Measurements from ENCODE around the gene HMGCS1. TPM values are rescaled to one million over a fixed set of nuclear protein-coding genes. Genes with fewer than 3 reads are reported as not detected.

HMGCS1 gene
- total RNA-seq, 1 experiment from 2014 or later, result 52.8 TPM

Other genes with a start within 250 kb of the HMGCS1 start
- gene ZNF131, start 192.5 kb downstream of the HMGCS1 start, total RNA-seq (2021; ENCODE audit: unreplicated experiment), result 34.1 TPM
- 0.44 TPM for gene NIM1K, start 121.2 kb downstream of the HMGCS1 start, total RNA-seq (2021; ENCODE audit: unreplicated experiment)
- gene CCL28, start 99.0 kb upstream of the HMGCS1 start, total RNA-seq (2021; ENCODE audit: unreplicated experiment), result 0.25 TPM
- 17.5 TPM for gene TMEM267, start 170.5 kb upstream of the HMGCS1 start, total RNA-seq (2021; ENCODE audit: unreplicated experiment)
- 4.8 TPM for gene C5orf34, start 201.7 kb upstream of the HMGCS1 start, total RNA-seq (2021; ENCODE audit: unreplicated experiment)
- gene PAIP1, start 243.7 kb upstream of the HMGCS1 start, total RNA-seq (2021; ENCODE audit: unreplicated experiment), result 83.8 TPM

All from HCT116 (cell line).